K562 (cell line): ENCODE results near the gene DDR2. TPM values are rescaled to one million over a fixed set of nuclear protein-coding genes. Genes with fewer than 3 reads are reported as not detected.

ENCODE experiments used
- LARP7 ChIP-seq: fragments of 450-650 bp; IDR thresholded peaks from 2 replicates; pipeline ENCODE4 v1.6.1; 2016
- NR2C1 ChIP-seq, 2 experiments: fragments of 450-650 bp; IDR thresholded peaks; 2 replicates each; pipeline ENCODE4 v1.6.1; 2017; ENCODE audit warnings: mild to moderate bottlenecking in 2 of 2, antibody characterized with exemption in 1 of 2, inconsistent platforms in 1 of 2, missing compliant biosample characterization in 1 of 2, missing genetic modification characterization in 1 of 2
- TCFL5 ChIP-seq: fragments of 250-450 bp; sonication (Bioruptor Pico); conservative IDR thresholded peaks from 2 replicates; pipeline ENCODE4 v1.6.1; 2021; ENCODE audit warnings: mild to moderate bottlenecking, moderate library complexity, matching md5 sums
- TFAM ChIP-seq: fragments of 250-450 bp; sonication (Bioruptor Pico); conservative IDR thresholded peaks from 2 replicates; pipeline ENCODE4 v1.5.0; 2021; ENCODE audit warnings: mild to moderate bottlenecking, moderate library complexity
- ZNF407 ChIP-seq: fragments of 450-650 bp; IDR thresholded peaks from 2 replicates; pipeline ENCODE4 v1.6.1; 2016; ENCODE audit warnings: low read depth
- polyA plus RNA-seq, 8 experiments: library from polyadenylated mRNA; depleted of rRNA in 4 of 8; stranded (reverse) in 5 of 8; unstranded in 3 of 8; fragments of >200 nt; fragmentation: Nextera tagmentation in 2 of 8; fragmentation: Illumina TruSeq in 1 of 8; extraction: Ambion mirVana in 2 of 8; extraction: Trizol in 1 of 8; gene quantifications; 2 replicates each; pipeline versions ENCODE4 v1.2.1 to v1.2.3, GENCODE V29; 2011 to 2014; ENCODE audit warnings: inconsistent platforms in 1 of 8, missing spikeins in 1 of 8
- total RNA-seq, 7 experiments: library from RNA; depleted of rRNA in 6 of 7; stranded (reverse); fragments of >200 nt in 6 of 7; fragmentation: Illumina TruSeq in 2 of 7; extraction: Trizol in 2 of 7; gene quantifications; 2 replicates each; pipeline versions ENCODE4 v1.2.1 to v1.2.3, GENCODE V29; 2011 to 2021; ENCODE audit warnings: low replicate concordance in 1 of 7
- TF ChIP-seq, protein P1 (sequence below): IDR thresholded peaks from 2 replicates; pipeline ENCODE4 v1.6.1; 2011; ENCODE audit not compliant: insufficient read length; ENCODE audit errors: extremely low read depth

Gene DDR2
- total and polyA plus RNA-seq, 9 of the 15 experiments (the other 6 are each of a cell fraction or from before 2014, with no cell fraction given), result 0.36 to 2.0 (median 1.1) TPM

GRCh38 chr1:162681122-162681436, 48.8 kb downstream of the DDR2 start (continued):
- TF ChIP-seq ZNF407, result no peak
- no peak for TF ChIP-seq NR2C1 (IDR thresholded peaks at IDR 0.05)
- TF ChIP-seq NR2C1 (tag; IDR thresholded peaks at IDR 0.05), result peak; percentile 55; the same call in 1 of the 2 replicates
- TF ChIP-seq LARP7, result no peak
- no peak for TF ChIP-seq TFAM
- no peak for TF ChIP-seq TCFL5 (CRISPR knock-in tag)
- TF ChIP-seq, protein P1, sequence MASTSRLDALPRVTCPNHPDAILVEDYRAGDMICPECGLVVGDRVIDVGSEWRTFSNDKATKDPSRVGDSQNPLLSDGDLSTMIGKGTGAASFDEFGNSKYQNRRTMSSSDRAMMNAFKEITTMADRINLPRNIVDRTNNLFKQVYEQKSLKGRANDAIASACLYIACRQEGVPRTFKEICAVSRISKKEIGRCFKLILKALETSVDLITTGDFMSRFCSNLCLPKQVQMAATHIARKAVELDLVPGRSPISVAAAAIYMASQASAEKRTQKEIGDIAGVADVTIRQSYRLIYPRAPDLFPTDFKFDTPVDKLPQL, result no peak
